Hepatocyte (in vitro differentiated cells): Measurements from ENCODE around the gene ATP1A4. TPM values are rescaled to one million over a fixed set of nuclear protein-coding genes. Genes with fewer than 3 reads are reported as not detected.

Experiments used
- DNase-seq: peaks from one replicate; pipeline ENCODE4 v3.0.0-alpha.2; 2016; ENCODE audit warnings: low spot score
- H2AFZ ChIP-seq: fragments of 200-600 bp; sonication (generic); 2 replicates; pipeline ENCODE4 v1.6.0; 2016; ENCODE audit warnings: antibody characterized with exemption, mild to moderate bottlenecking
- H3K27ac ChIP-seq: fragments of 200-600 bp; sonication (generic); 2 replicates; pipeline ENCODE4 v1.5.1; 2016; ENCODE audit warnings: mild to moderate bottlenecking
- H3K27me3 ChIP-seq: fragments of 200-600 bp; sonication (generic); 2 replicates; pipeline ENCODE4 v1.6.1; 2016
- H3K36me3 ChIP-seq: fragments of 200-600 bp; sonication (generic); replicated peaks from 2 replicates; pipeline ENCODE4 v1.5.1; 2016; ENCODE audit warnings: low read depth; ENCODE audit not compliant: insufficient read depth
- H3K4me1 ChIP-seq: fragments of 200-600 bp; sonication (generic); 2 replicates; pipeline ENCODE4 v1.5.1; 2016; ENCODE audit warnings: mild to moderate bottlenecking, moderate library complexity; ENCODE audit not compliant: insufficient read depth
- H3K4me2 ChIP-seq: fragments of 200-600 bp; sonication (generic); 2 replicates; pipeline ENCODE4 v1.6.0; 2016
- H3K4me3 ChIP-seq: fragments of 200-600 bp; sonication (generic); 2 replicates; pipeline ENCODE4 v1.5.1; 2016; ENCODE audit warnings: mild to moderate bottlenecking
- H3K79me2 ChIP-seq: fragments of 200-600 bp; sonication (generic); 2 replicates; pipeline ENCODE4 v1.6.0; 2017; ENCODE audit warnings: mild to moderate bottlenecking
- H3K9me2 ChIP-seq: fragments of 200-600 bp; sonication (generic); replicated peaks from 2 replicates; pipeline ENCODE4 v1.6.0; 2017; ENCODE audit warnings: mild to moderate bottlenecking; ENCODE audit not compliant: insufficient read depth
- H3K9me3 ChIP-seq: fragments of 200-600 bp; sonication (generic); 2 replicates; pipeline ENCODE4 v1.5.1; 2016; ENCODE audit warnings: low read depth, mild to moderate bottlenecking
- H4K20me1 ChIP-seq: fragments of 200-600 bp; sonication (generic); 2 replicates; pipeline ENCODE4 v1.6.0; 2016; ENCODE audit warnings: mild to moderate bottlenecking; ENCODE audit not compliant: insufficient read depth, poor library complexity, severe bottlenecking
- EZH2 ChIP-seq: fragments of 200-600 bp; sonication (generic); IDR thresholded peaks from 2 replicates; pipeline ENCODE4 v1.6.1; 2016; ENCODE audit warnings: antibody characterized with exemption, mild to moderate bottlenecking, borderline replicate concordance
- EZH2phosphoT487 ChIP-seq: fragments of 200-600 bp; sonication (generic); IDR thresholded peaks from one replicate; pipeline ENCODE4 v1.6.1; 2018; ENCODE audit warnings: antibody characterized with exemption, mild to moderate bottlenecking, low read depth, moderate library complexity; ENCODE audit not compliant: unreplicated experiment, severe bottlenecking
- WGBS: methylation state at CpG from one replicate; pipeline ENCODE4 v1.1.6; 2016; ENCODE audit warnings: low lambda C conversion rate; ENCODE audit errors: missing lambda C conversion rate; 5-methylcytosine and 5-hydroxymethylcytosine counted together
- polyA plus RNA-seq: library from polyadenylated mRNA; unstranded; fragments of >200 nt; fragmentation: Nextera tagmentation; extraction: Ambion mirVana; gene quantifications from 2 replicates; pipeline ENCODE4 v1.2.1, GENCODE V29; 2016
- total RNA-seq: library from RNA; depleted of rRNA; stranded (reverse); fragments of >200 nt; gene quantifications from 2 replicates; pipeline ENCODE4 v1.2.3, GENCODE V29; 2014
- TF ChIP-seq, protein P1 (sequence below): fragments of 200-600 bp; sonication (generic); IDR thresholded peaks from 2 replicates; pipeline ENCODE4 v1.5.1; 2016; ENCODE audit warnings: antibody characterized with exemption, mild to moderate bottlenecking; ENCODE audit not compliant: poor library complexity

Gene ATP1A4
- total and polyA plus RNA-seq, 2 experiments from 2014 or later, result 0.45 to 4.4 TPM

DNA sequence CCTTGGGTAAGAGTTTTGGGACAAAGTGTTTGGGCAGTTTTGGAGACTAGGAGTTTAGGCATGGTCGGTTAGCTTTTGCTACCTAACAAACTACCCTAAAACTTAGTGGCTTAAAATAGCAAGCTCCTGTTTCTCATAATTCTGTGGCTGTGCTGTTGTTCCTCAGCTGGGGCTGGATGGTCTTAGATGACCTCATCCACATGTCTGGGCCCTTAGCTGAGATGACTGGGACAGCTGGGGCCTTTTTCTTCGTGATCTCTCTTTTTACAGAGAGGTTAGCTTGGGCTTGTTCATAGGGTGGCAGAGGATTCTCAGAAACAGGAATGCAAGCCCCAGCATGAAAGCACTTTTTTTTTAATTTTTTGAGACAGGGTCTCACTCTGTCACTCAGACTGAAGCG, 6.6 kb downstream of the ATP1A4 start:
- H3K27me3 ChIP-seq, result no peaks in the 10 kb centered on the region
- TF ChIP-seq, protein P1, sequence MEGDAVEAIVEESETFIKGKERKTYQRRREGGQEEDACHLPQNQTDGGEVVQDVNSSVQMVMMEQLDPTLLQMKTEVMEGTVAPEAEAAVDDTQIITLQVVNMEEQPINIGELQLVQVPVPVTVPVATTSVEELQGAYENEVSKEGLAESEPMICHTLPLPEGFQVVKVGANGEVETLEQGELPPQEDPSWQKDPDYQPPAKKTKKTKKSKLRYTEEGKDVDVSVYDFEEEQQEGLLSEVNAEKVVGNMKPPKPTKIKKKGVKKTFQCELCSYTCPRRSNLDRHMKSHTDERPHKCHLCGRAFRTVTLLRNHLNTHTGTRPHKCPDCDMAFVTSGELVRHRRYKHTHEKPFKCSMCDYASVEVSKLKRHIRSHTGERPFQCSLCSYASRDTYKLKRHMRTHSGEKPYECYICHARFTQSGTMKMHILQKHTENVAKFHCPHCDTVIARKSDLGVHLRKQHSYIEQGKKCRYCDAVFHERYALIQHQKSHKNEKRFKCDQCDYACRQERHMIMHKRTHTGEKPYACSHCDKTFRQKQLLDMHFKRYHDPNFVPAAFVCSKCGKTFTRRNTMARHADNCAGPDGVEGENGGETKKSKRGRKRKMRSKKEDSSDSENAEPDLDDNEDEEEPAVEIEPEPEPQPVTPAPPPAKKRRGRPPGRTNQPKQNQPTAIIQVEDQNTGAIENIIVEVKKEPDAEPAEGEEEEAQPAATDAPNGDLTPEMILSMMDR, result no peak
- TF ChIP-seq EZH2 (no peak), EZH2phosphoT487 (no peak)
- no peak overlapping the region for H2AFZ ChIP-seq
- no peaks in the 10 kb centered on the region for H3K79me2 ChIP-seq
- no peak overlapping the region for H3K27ac ChIP-seq
- no peaks in the 10 kb centered on the region for H3K4me1 ChIP-seq
- no peaks in the 10 kb centered on the region for H3K9me3 ChIP-seq
- no peaks in the 10 kb centered on the region for H3K9me2 ChIP-seq
- no peak overlapping the region for H3K4me3 ChIP-seq
- WGBS, result 92% methylated on average over 3 of the region's 3 CpGs
- no peak overlapping the region for H3K4me2 ChIP-seq
- no peaks in the 10 kb centered on the region for H4K20me1 ChIP-seq
- H3K36me3 ChIP-seq, result no peaks in the 10 kb centered on the region
- DNase-seq, result no peak

DNA sequence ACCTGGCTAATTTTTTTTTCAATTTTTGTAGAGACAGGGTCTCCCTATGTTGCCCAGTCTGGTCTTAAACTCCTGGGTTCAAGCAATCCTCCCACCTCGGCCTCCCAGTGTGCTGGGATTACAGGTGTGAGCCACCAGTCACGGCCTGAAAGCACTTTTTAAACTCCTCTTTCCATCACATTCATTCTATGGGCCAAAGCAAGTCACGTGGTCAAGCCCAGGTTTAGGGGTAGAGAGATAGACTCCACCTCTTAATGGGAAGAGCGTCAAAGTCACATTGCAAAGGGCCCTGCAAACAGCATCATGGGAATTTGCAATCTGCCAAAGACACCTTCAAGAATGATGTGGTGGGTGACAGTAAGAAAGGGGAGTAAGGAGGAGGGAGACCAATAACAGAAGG, 7.1 kb downstream of the ATP1A4 start:
- Histone ChIP-seq H3K27ac (no peak overlapping the region), H3K4me3 (no peak overlapping the region), H3K9me2 (no peaks in the 10 kb centered on the region), H3K4me2 (no peak overlapping the region), H3K9me3 (no peaks in the 10 kb centered on the region), H2AFZ (no peak overlapping the region), H4K20me1 (no peaks in the 10 kb centered on the region), H3K4me1 (no peaks in the 10 kb centered on the region), H3K27me3 (no peaks in the 10 kb centered on the region), H3K36me3 (no peaks in the 10 kb centered on the region), H3K79me2 (no peaks in the 10 kb centered on the region)
- TF ChIP-seq EZH2 (no peak), EZH2phosphoT487 (no peak)
- TF ChIP-seq, protein P1, result no peak
- DNase-seq, result no peak
- 84% methylated on average over 4 of the region's 4 CpGs for WGBS

DNA sequence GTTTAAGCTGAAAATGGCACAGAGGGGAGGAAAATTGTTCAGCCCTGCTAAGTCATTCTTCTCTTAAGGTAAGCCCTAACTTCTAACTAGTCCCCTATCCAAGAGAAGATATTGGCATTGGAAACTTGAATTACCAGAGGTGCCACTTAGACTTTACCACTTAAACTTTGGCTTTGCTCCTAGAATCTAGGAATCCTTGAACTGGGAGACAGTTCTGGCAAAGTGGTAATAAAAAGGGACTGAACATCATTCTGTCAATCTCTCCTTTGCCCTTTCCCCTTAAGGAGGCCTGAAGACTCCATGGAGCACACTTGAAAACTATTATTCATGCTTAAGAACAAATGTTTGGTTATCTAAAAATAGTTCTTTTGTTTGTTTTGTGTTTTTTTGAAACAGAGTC, 8.4 kb downstream of the ATP1A4 start:
- H3K27ac ChIP-seq, result peak overlapping the region; percentile 54
- no peak for DNase-seq
- H3K79me2 ChIP-seq, result no peaks in the 10 kb centered on the region
- no peak for TF ChIP-seq EZH2phosphoT487
- no peak for TF ChIP-seq EZH2
- TF ChIP-seq, protein P1, result no peak
- H3K4me3 ChIP-seq, result no peak overlapping the region
- H4K20me1 ChIP-seq, result no peaks in the 10 kb centered on the region
- no peaks in the 10 kb centered on the region for H3K27me3 ChIP-seq
- no peaks in the 10 kb centered on the region for H3K9me3 ChIP-seq
- no peaks in the 10 kb centered on the region for H3K36me3 ChIP-seq
- H3K4me1 ChIP-seq, result no peaks in the 10 kb centered on the region
- no peaks in the 10 kb centered on the region for H3K9me2 ChIP-seq
- no peak overlapping the region for H2AFZ ChIP-seq
- H3K4me2 ChIP-seq, result no peak overlapping the region
